22Rv1 (cell line): ENCODE measurements around the gene SH3RF2.

Experiments used
- CTCF ChIP-seq: fragments of 450-650 bp; IDR thresholded peaks from 2 replicates; pipeline ENCODE4 v1.5.1; 2017; ENCODE audit warnings: mild to moderate bottlenecking
- ZFX ChIP-seq: fragments of 450-650 bp; IDR thresholded peaks from 2 replicates; pipeline ENCODE4 v1.6.1; 2017; ENCODE audit warnings: antibody characterized with exemption, borderline replicate concordance

GRCh38 chr5:145942201-145942600 lies 5.8 kb downstream of the SH3RF2 start:
- no peak for TF ChIP-seq CTCF
- TF ChIP-seq ZFX = no peak
